Muscle layer of colon (tissue), 2 donors: ENCODE results near the gene SNAPIN.

ENCODE experiments used
- H3K27ac ChIP-seq: one replicate; pipeline ENCODE4 v1.7.0; 2013; ENCODE audit warnings: low read depth, mild to moderate bottlenecking, low read length, moderate library complexity
- H3K27me3 ChIP-seq, 2 donors: one replicate each; pipeline ENCODE4 v1.7.0; 2013; ENCODE audit warnings: low read length in 2 of 2, mild to moderate bottlenecking in 2 of 2; ENCODE audit not compliant: insufficient read depth in 2 of 2, control insufficient read depth in 1 of 2
- H3K36me3 ChIP-seq: one replicate; pipeline ENCODE4 v1.7.0; 2013; ENCODE audit warnings: mild to moderate bottlenecking, low read length; ENCODE audit not compliant: insufficient read depth
- H3K4me1 ChIP-seq: one replicate; pipeline ENCODE4 v1.7.0; 2013; ENCODE audit warnings: mild to moderate bottlenecking, low read length; ENCODE audit not compliant: insufficient read depth
- H3K4me3 ChIP-seq, 2 donors: one replicate each; pipeline ENCODE4 v1.7.0; 2013; ENCODE audit warnings: low read length in 2 of 2, low read depth in 1 of 2, mild to moderate bottlenecking in 1 of 2, moderate library complexity in 1 of 2
- H3K9ac ChIP-seq: one replicate; pipeline ENCODE4 v1.7.0; 2013; ENCODE audit warnings: low read length
- H3K9me3 ChIP-seq: one replicate; pipeline ENCODE4 v1.7.0; 2013; ENCODE audit warnings: mild to moderate bottlenecking, low read length
- donor health status: abdominal sarcoma.
- donor health status: Adenocarcinoma of cecum.

The SNAPIN gene

DNA sequence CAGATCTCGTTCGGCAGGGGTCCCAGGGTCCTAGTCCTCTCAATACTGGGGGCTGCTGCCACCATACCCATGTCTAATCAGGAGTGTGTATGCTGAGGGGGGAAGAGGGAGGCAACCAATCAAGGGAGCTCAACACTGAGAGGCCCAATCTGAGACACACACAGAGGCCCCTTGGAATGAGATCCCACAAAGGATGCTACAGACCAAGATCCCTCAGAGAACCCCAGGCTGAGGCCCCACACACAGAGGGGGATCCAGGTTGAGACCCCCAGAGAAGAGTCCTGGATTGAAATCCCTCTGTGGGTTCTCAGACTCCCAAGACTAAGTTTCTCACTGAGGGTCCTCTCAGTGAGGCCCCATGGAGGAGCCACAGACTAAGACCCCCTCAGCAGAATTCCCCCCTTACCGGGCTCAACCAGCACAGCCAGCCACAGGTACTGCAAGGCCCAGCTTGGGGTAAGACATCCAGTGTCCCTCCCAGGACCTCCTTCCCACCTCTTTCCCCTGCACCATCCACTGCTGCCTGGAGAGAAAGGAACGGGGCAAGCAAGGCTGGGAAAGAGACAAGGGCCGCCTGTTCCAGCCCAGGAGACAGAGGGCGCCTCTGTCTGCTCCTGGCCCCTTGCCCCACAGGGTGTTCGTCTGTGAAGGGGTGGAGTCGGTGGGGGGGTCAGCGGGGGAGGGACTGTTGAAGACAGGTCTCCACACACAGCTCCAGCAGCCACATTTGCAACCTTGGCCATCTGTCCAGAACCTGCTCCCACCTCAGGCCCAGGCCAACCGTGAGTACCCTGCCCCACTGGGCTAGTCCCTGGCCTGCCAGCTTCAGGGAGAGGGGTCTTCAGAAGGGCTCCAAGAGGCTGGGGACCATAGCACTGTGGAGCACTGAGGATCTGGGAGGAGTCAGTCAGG, 30.5 kb upstream of the SNAPIN start, which contains the start of gene S100A1:
TSS of gene S100A1 (plus strand) at position 720 of the 912 bp plus-strand sequence. CDS start 2,088 bp downstream, outside the sequence.
- Histone ChIP-seq H3K9ac (peak within 1 kb of the TSS; percentile 82), H3K4me3 (peak within 1 kb of the TSS; percentile 27 to 87), H3K4me1 (peaks cover 47% of the 10 kb centered on the region), H3K27ac (peak within 1 kb of the TSS; percentile 83), H3K36me3 (no peaks in the 10 kb centered on the region), H3K27me3 (no peaks in the 10 kb centered on the region), H3K9me3 (no peaks in the 10 kb centered on the region)

DNA sequence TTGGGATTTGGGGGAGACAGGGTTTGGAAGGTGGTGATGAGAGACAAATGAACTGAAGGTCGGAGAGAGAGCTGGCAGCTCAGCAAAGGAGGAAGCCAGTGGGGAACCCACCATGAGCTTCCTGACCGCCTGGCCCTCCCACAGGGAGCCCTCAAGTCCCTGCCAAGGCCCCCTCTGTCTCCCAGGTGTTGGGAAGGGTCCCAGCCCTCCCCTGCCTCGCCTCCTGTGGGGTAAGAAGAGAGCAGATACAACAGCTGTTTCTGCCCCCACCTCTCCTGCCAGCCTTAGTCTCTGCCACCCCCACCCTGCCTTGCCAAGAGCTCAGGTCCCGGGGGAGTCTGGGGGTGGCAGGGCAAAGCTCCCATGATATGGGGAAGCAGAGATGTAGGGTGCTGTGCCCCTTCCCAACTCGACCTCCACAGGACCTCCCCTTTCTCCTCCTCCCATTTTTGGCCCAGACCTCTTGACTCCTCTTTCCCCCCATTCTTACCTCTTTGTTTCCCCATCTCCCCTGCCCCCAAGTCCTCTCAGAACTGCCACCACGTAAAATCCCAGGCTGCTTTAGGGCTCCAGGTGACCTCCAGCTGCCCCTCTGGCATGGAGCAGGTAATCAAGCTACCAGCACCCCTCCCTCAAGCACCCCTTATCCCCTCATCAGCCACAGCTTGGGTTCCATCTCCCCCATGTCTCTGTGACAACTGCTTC, 29.7 kb upstream of the SNAPIN start:
- Histone ChIP-seq H3K27ac (no peak overlapping the region), H3K9ac (no peak overlapping the region)

DNA sequence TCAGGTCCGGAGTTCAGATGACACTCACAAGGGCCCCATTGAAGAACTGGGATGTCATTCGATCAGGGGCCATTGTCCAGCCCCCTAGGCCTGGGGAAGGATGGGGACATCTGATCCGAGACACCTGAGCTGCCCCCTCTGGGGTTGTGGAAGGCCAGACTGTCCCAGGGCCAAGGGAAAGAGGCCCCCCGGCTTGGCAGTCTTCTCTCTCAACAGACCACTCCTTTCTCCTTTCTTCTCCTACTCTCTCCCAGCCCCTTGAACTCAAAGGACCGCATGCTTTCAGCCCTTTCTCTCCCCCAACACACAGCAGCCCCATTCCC, 29.2 kb upstream of the SNAPIN start:
- Histone ChIP-seq H3K9me3 (no peaks in the 10 kb centered on the region), H3K36me3 (no peaks in the 10 kb centered on the region), H3K27me3 (no peaks in the 10 kb centered on the region), H3K27ac (no peak overlapping the region), H3K4me1 (peaks cover 45% of the 10 kb centered on the region), H3K4me3 (no peak overlapping the region), H3K9ac (no peak overlapping the region)

More for the DNA sequence above, 29.7 kb upstream of the SNAPIN start:
- no peaks in the 10 kb centered on the region for H3K9me3 ChIP-seq
- no peaks in the 10 kb centered on the region for H3K27me3 ChIP-seq
- no peak overlapping the region for H3K4me3 ChIP-seq
- H3K4me1 ChIP-seq: peaks cover 50% of the 10 kb centered on the region
- H3K36me3 ChIP-seq: no peaks in the 10 kb centered on the region

DNA sequence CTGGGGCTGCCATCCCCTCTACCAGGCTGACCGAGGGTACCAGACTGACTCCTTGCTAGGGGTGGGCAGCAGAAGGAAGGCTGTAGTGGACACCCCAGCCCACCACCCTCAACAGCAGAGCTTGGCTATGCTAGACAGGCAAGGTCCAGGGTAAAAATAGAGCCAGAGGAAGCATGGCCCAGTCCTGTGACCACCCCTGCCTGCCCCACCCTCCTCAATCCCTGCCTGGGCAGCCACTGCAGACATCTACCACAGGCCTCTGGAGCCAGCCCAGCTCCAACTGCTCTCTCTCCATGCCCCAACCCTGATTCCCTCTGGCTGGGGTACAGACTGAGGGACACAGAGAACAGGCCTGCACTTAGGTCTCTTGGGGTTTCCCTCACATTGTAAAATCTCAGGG, 28.5 kb upstream of the SNAPIN start:
- H3K9ac ChIP-seq: no peak overlapping the region
- peaks cover 40% of the 10 kb centered on the region for H3K4me1 ChIP-seq
- H3K36me3 ChIP-seq: no peaks in the 10 kb centered on the region
- no peaks in the 10 kb centered on the region for H3K9me3 ChIP-seq
- H3K27ac ChIP-seq: no peak overlapping the region
- no peak overlapping the region for H3K4me3 ChIP-seq
- H3K27me3 ChIP-seq: no peaks in the 10 kb centered on the region

DNA sequence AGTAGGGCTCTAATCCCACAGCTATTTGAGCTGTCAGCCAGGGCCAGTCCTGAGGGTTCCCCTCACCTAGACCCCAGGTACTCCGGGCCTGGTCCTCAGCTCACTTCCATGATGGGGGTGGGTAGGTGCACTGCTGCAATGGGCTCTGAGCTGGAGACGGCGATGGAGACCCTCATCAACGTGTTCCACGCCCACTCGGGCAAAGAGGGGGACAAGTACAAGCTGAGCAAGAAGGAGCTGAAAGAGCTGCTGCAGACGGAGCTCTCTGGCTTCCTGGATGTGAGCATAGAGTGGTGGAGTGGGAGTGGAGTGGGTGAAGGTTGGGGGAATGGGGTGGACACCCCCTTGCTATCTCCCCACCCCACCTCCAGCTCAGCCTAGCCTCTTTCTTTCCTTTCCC, 28.1 kb upstream of the SNAPIN start:
- Histone ChIP-seq H3K4me1 (peaks cover 38% of the 10 kb centered on the region), H3K9ac (no peak overlapping the region), H3K4me3 (no peak overlapping the region), H3K9me3 (no peaks in the 10 kb centered on the region), H3K27ac (no peak overlapping the region), H3K36me3 (no peaks in the 10 kb centered on the region), H3K27me3 (no peaks in the 10 kb centered on the region)

DNA sequence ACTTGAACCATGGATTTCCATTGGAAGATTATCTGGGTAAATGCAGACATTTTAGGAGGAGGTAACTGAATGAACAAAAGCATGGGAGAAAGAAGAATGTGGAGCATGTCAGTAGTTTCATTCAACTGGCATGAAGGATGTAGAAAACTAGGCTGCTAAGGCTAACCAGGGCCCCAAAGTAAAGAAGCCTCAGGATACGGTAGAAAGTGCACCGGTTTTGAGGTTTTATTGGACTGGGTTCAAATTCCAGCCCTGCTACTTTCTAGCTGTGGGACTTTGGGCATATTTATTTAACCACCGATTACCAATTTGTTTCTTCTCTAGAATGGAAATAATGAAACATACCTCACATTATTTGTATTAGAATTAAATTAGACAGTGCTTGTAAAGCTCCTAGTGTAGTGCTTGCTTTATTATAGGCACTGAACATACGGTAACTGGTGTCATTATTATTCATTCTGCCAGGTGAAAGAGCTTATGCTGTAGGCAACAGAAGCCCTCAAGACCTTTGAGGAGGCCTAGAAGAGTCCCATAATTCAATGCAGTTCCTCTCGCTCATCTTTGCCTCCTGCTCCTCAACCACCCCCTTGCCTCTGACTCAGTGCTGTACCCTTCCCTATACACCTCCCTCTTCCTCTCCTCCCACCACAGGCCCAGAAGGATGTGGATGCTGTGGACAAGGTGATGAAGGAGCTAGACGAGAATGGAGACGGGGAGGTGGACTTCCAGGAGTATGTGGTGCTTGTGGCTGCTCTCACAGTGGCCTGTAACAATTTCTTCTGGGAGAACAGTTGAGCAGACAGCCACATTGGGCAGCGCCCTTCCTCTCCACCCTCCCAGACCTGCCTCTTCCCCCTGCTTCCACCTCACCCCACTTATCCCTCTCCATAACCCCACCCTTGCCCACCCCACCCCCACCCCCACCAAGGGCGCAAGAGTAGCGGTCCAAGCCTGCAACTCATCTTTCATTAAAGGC, 27.2 kb upstream of the SNAPIN start:
- Histone ChIP-seq H3K4me3 (no peak overlapping the region), H3K4me1 (peaks cover 38% of the 10 kb centered on the region), H3K9ac (no peak overlapping the region)

DNA sequence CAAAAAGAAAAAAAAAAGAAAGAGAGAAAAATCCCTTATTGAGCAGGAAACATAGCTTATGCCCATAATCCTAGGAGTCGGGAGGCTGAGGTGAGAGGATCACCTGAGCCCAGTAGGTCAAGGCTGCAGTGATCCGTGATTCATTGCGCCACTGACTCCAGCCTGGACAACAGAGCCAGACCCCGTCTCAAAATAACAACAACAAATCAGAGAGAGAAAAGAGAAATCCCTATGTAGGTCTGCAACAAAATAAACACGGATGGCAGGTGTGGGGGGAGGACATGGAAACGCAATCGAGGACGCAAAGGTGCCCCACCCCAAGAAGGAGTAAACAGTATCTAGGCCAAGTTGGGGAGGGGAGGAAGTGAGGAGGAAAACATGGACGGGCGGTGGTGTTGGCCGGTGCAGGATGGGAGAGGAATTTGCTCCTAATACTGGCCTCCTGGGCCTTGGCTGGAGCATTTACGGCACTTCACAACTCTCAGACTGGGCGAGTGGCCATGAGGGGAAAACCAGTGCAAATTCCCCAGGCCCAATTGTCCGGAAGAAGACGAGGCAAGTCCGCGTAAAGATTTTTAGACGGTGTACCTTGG, 25.2 kb upstream of the SNAPIN start:
- H3K9ac ChIP-seq: no peak overlapping the region
- no peaks in the 10 kb centered on the region for H3K9me3 ChIP-seq
- peaks cover 33% of the 10 kb centered on the region for H3K4me1 ChIP-seq
- H3K36me3 ChIP-seq: peaks cover 21% of the 10 kb centered on the region
- H3K27ac ChIP-seq: peak overlapping the region; percentile 100
- no peaks in the 10 kb centered on the region for H3K27me3 ChIP-seq
- peak overlapping the region; percentile 97 to 98 for H3K4me3 ChIP-seq

More for the DNA sequence above, 27.2 kb upstream of the SNAPIN start:
- Histone ChIP-seq H3K27ac (no peak overlapping the region), H3K36me3 (peaks cover 2% of the 10 kb centered on the region), H3K9me3 (no peaks in the 10 kb centered on the region), H3K27me3 (no peaks in the 10 kb centered on the region)

DNA sequence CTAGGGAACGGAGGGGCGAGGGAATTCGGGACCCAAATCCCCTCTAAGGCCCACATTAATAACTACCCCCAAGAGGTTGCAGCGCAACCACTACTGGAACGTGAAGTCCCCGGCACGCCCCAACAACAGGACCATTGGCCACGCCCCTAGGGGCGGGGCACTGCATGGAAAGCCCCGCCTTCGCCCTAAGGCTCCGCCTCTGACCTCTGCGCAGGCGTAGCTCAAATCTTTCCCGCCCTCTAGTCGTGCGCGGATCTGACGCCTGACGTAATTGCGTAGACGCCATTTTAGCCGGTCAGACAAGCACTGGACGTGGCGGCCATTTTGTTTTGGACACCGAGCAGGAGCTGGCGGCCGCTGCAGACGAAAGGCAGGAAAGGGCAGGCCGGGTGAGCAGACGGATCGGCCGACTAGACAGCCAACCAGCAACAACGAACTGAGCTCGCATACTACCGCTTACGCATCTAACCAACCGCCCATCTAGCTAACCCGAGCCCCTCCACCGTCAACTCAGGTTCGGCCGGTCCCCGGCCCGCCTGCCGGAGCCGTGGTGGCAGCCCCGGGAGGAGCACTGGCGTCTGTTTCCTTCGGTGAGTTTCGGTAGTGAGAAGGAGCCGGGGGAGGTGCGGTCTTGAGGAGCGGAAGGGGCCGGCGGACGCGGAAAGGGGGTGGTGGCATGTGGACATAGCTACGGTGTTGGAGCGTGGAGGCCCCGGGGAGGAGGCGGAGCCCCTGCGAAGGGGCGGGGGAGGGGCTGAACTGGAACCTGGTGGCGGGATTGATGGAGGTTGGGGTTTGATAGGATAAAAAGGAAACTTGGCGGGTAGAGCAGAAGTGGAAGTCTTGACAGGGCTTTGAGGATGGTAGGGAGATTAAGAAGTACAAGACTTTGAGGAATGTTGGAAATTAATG, 24.5 kb upstream of the SNAPIN start, which contains the start of gene CHTOP:
TSS of gene CHTOP (plus strand) at position 313 of the 912 bp plus-strand sequence. CDS start 2,523 bp downstream, outside the sequence.
- Histone ChIP-seq H3K27me3 (no peaks in the 10 kb centered on the region), H3K9me3 (no peaks in the 10 kb centered on the region), H3K36me3 (peaks cover 29% of the 10 kb centered on the region), H3K4me3 (peak within 1 kb of the TSS; percentile 97 to 98), H3K9ac (peak within 1 kb of the TSS; percentile 85), H3K4me1 (peaks cover 33% of the 10 kb centered on the region), H3K27ac (peak within 1 kb of the TSS; percentile 100)

DNA sequence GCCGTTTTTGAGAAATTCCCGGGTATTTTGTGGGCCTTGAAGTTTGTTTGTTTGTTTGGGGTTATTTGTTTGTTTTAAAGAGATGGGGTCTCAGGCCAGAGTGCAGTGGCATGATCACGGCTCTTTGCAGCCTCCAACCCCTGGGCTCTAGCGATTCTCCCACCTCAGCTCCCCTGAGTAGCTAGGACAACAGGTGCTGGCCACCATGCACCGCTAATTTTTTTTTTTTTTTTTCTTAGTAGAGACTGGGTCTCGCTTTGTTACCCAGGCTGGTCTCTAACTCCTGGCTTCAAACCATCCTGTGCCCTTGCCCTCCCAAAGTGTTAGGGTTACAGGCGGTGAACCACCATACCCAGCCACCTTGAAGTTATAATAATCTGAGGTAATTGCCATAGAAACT, 22.6 kb upstream of the SNAPIN start:
- Histone ChIP-seq H3K4me1 (peaks cover 33% of the 10 kb centered on the region), H3K4me3 (peak overlapping the region in 1 of 2 donors; percentile 18)

DNA sequence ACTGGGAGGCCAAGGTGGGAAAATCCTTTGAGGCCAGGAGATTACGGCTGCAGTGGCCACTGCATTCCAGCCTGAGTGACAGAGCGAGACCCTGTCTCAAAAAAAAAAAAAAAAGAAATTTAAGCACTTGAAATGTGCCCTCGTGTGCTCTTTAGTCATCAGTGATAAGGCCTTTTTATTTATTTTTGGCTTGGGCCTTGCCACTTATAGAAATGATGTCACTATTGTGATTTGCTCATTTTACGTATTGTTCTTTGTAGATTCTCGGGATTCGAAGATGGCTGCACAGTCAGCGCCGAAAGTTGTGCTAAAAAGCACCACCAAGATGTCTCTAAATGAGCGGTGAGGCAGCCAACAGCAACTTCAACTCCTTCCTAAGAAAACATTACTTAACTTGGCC, 22.2 kb upstream of the SNAPIN start:
- Histone ChIP-seq H3K27ac (no peak overlapping the region), H3K9me3 (no peaks in the 10 kb centered on the region), H3K9ac (no peak overlapping the region), H3K4me3 (no peak overlapping the region), H3K27me3 (no peaks in the 10 kb centered on the region), H3K36me3 (peaks cover 51% of the 10 kb centered on the region), H3K4me1 (peaks cover 33% of the 10 kb centered on the region)

More for the DNA sequence above, 22.6 kb upstream of the SNAPIN start:
- H3K27ac ChIP-seq: no peak overlapping the region
- no peak overlapping the region for H3K9ac ChIP-seq
- H3K36me3 ChIP-seq: peaks cover 46% of the 10 kb centered on the region
- no peaks in the 10 kb centered on the region for H3K9me3 ChIP-seq
- no peaks in the 10 kb centered on the region for H3K27me3 ChIP-seq
